Measurements from ENCODE around the gene SEC22A. TPM values are rescaled to one million over a fixed set of nuclear protein-coding genes. Genes with fewer than 3 reads are reported as not detected.

The SEC22A gene
- total and polyA plus RNA-seq, 2 donors (not counting 1 experiment from before 2014, with no cell fraction given), result 15.6 to 19.3 TPM

DNA sequence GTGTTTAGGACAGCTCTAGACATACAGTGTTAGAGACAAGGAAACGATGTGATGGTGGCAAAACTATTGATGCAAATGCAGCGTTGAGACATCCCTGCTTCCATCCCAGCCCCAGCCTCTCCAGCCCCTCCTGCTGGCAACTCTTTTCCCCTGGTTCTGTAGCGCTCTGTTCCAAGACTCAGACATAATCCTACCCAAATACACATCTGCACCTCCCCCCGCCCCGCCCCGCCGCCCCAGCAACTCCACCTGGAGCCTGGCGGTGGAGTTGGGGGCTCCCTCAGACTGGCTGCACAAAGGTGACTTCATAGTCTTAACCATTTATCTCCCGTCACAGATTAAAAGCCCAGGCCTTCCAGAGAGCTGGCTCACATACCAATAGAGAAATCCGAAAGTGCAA, 7.2 kb upstream of the SEC22A start:
- Histone ChIP-seq H3K4me1 (ENCODE audit: control insufficient read depth in 2 of 2, insufficient read depth in 2 of 2, low read length in 2 of 2) (no peaks in the 10 kb centered on the region), H3K9me3 (ENCODE audit: control extremely low read depth in 1 of 3, control insufficient read depth in 2 of 3, insufficient read depth in 1 of 3, low read length in 2 of 3) (peaks cover 0 to 6% (median 0%) of the 10 kb centered on the region in 3 donors), H3K4me3 (ENCODE audit: control extremely low read depth in 1 of 5, extremely low read depth in 1 of 5, insufficient read depth in 1 of 5, low read depth in 2 of 5, low read length in 4 of 5) (no peak overlapping the region), H3K4me2 (replicated peaks; ENCODE audit: low read depth, low read length, poor library complexity, severe bottlenecking) (no peak overlapping the region), H4K20me1 (ENCODE audit: control insufficient read depth, insufficient read depth, low read length, poor library complexity, severe bottlenecking) (no peaks in the 10 kb centered on the region), H3K27ac (ENCODE audit: low read length in 2 of 2) (no peak overlapping the region), H2AFZ (ENCODE audit: insufficient read depth, low read depth, low read length, poor library complexity, severe bottlenecking) (no peak overlapping the region), H3K27me3 (replicated peaks in 1 of 4; ENCODE audit: control extremely low read depth in 1 of 4, control insufficient read depth in 3 of 4, insufficient read depth in 4 of 4, low read length in 3 of 4) (no peaks in the 10 kb centered on the region), H3K36me3 (replicated peaks in 1 of 2; ENCODE audit: control extremely low read depth in 1 of 2, control insufficient read depth in 1 of 2, extremely low read depth in 1 of 2, insufficient read depth in 2 of 2, low read length in 1 of 2) (no peaks in the 10 kb centered on the region), H3K9ac (ENCODE audit: low read length) (no peak overlapping the region), H3K79me2 (ENCODE audit: control insufficient read depth, insufficient read depth, low read length) (no peaks in the 10 kb centered on the region)
- ATAC-seq (ENCODE audit: low read depth) (no peak), DNase-seq (no peak)
- H3K9me3 Mint-ChIP-seq (ENCODE audit: insufficient read depth), result peaks cover 5% of the 10 kb centered on the region
- ChIA-PET POLR2A (no interaction called here), CTCF (no interaction called here)
- H3K4me1 Mint-ChIP-seq, result no peaks in the 10 kb centered on the region
- no peaks in the 10 kb centered on the region for H3K27me3 Mint-ChIP-seq
- 90% methylated on average over 7 of the region's 10 CpGs for WGBS (ENCODE audit: insufficient coverage)
- intact Hi-C loops (cut with micrococcal nuclease), result no loop called here
- H3K27ac Mint-ChIP-seq, result no peak overlapping the region
- H3K4me3 Mint-ChIP-seq, result no peak overlapping the region
- TF ChIP-seq CTCF (IDR thresholded peaks at IDR 0.05) (no peak), EZH2 (IDR thresholded peaks at IDR 0.05; ENCODE audit: borderline replicate concordance, insufficient read depth, low read depth, low read length, poor library complexity, severe bottlenecking) (no peak)

DNA sequence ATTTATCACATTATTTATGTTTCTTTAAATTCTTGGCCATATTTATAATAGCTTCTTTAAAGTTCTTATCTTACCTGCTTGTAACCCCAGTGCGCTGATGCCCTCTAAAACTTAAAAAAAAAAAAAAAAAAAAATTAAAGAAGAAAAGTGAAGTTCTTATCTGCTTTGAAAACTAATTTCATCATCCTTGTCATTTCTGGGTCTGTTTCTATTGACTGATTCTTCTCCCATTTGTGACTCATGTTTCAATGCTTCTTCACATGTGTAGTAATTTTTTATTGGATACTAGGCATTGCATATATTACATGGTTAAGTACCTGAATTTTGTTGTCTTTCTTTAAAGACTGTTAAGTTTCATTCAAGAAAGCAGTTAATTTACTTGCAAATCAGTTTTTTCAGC, 3.4 kb upstream of the SEC22A start:
- Histone ChIP-seq H3K9me3 (ENCODE audit: control extremely low read depth in 1 of 3, control insufficient read depth in 2 of 3, insufficient read depth in 1 of 3, low read length in 2 of 3) (peaks cover 0 to 6% (median 0%) of the 10 kb centered on the region in 3 donors), H3K4me3 (ENCODE audit: control extremely low read depth in 1 of 5, extremely low read depth in 1 of 5, insufficient read depth in 1 of 5, low read depth in 2 of 5, low read length in 4 of 5) (no peak overlapping the region), H2AFZ (ENCODE audit: insufficient read depth, low read depth, low read length, poor library complexity, severe bottlenecking) (no peak overlapping the region), H3K27ac (ENCODE audit: low read length in 2 of 2) (no peak overlapping the region), H3K79me2 (ENCODE audit: control insufficient read depth, insufficient read depth, low read length) (peaks cover 14% of the 10 kb centered on the region), H3K4me2 (replicated peaks; ENCODE audit: low read depth, low read length, poor library complexity, severe bottlenecking) (no peak overlapping the region), H3K9ac (ENCODE audit: low read length) (no peak overlapping the region), H3K27me3 (replicated peaks in 1 of 4; ENCODE audit: control extremely low read depth in 1 of 4, control insufficient read depth in 3 of 4, insufficient read depth in 4 of 4, low read length in 3 of 4) (no peaks in the 10 kb centered on the region), H3K36me3 (replicated peaks in 1 of 2; ENCODE audit: control extremely low read depth in 1 of 2, control insufficient read depth in 1 of 2, extremely low read depth in 1 of 2, insufficient read depth in 2 of 2, low read length in 1 of 2) (no peaks in the 10 kb centered on the region), H3K4me1 (ENCODE audit: control insufficient read depth in 2 of 2, insufficient read depth in 2 of 2, low read length in 2 of 2) (peaks cover 13 to 18% of the 10 kb centered on the region in 2 donors), H4K20me1 (ENCODE audit: control insufficient read depth, insufficient read depth, low read length, poor library complexity, severe bottlenecking) (no peaks in the 10 kb centered on the region)
- TF ChIP-seq CTCF (IDR thresholded peaks at IDR 0.05) (no peak), EZH2 (IDR thresholded peaks at IDR 0.05; ENCODE audit: borderline replicate concordance, insufficient read depth, low read depth, low read length, poor library complexity, severe bottlenecking) (no peak)
- no peak for ATAC-seq (ENCODE audit: low read depth)
- Mint-ChIP-seq H3K27me3 (no peaks in the 10 kb centered on the region), H3K27ac (no peak overlapping the region), H3K9me3 (ENCODE audit: insufficient read depth) (peaks cover 5% of the 10 kb centered on the region), H3K4me1 (peaks cover 22% of the 10 kb centered on the region), H3K4me3 (no peak overlapping the region)
- intact Hi-C loops (cut with micrococcal nuclease), result no loop called here
- ChIA-PET CTCF (no interaction called here), POLR2A (no interaction called here)
- DNase-seq, result no peak
- no CpG with 5 or more reads among the region's 1 CpG for WGBS (ENCODE audit: insufficient coverage)

Measured in B cell (primary cell).